HepG2 (cell line): ENCODE results near the gene PPP1CA. TPM values are rescaled to one million over a fixed set of nuclear protein-coding genes. Genes with fewer than 3 reads are reported as not detected.

Source experiments
- ATAC-seq: fragments of 200-7000 bp; cut with Tn5 transposase; 3 replicates; pipeline ENCODE4 v1.9.1; 2020; ENCODE audit warnings: mild to moderate bottlenecking, moderate library complexity
- BruUV-seq: library from RNA; stranded (reverse); fragments of 400-500 nt; replicated peaks from 2 replicates; lab custom pipeline; 2021; lab: Mats Ljungman, UMichigan
- CTCF ChIA-PET: fragments of 300-600 bp; formaldehyde crosslinking; extraction: SDS; loops from one replicate; lab custom pipeline; 2021; ENCODE audit warnings: low total read pairs, inconsistent platforms, low intra/inter-chr PET ratio; lab: Yijun Ruan, JAX
- POLR2A ChIA-PET: fragments of 350-600 bp; sonication (Branson Sonifier 250); formaldehyde crosslinking; loops from one replicate; lab custom pipeline; 2020; ENCODE audit warnings: antibody characterized with exemption, inconsistent platforms; lab: Yijun Ruan, JAX
- DNase-seq: peaks from one replicate; pipeline ENCODE4 v3.0.0-alpha.2; 2015; ENCODE audit warnings: low spot score
- FAIRE-seq: peaks from 3 replicates; lab custom pipeline; 2011; peaks lifted over from hg19 to GRCh38; lab: Jason Lieb, UNC
- H2AFZ ChIP-seq: one replicate; pipeline ENCODE4 v1.6.1; 2011; ENCODE audit warnings: low read length, inconsistent platforms
- H3K27ac ChIP-seq: fragments of 300-600 bp; 3 replicates; pipeline ENCODE4 v1.8.0; 2011; ENCODE audit warnings: mixed run types, mild to moderate bottlenecking, mixed read lengths, low read length, inconsistent platforms; ENCODE audit not compliant: insufficient read depth; ENCODE audit errors: extremely low read length
- H3K27me3 ChIP-seq, 2 experiments: fragments of 200-600 bp in 1 of 2; 2 replicates in 1 of 2; 3 replicates in 1 of 2; pipeline versions ENCODE4 v1.6.0 to v1.8.0; 2011; ENCODE audit warnings: low read length in 2 of 2, mild to moderate bottlenecking in 2 of 2, moderate library complexity in 2 of 2, inconsistent platforms in 1 of 2; ENCODE audit not compliant: insufficient read depth in 2 of 2, control insufficient read depth in 1 of 2
- H3K36me3 ChIP-seq, 2 experiments: fragments of 200-600 bp in 1 of 2; replicated peaks in 1 of 2; 2 replicates in 1 of 2; 3 replicates in 1 of 2; pipeline versions ENCODE4 v1.5.1 to v1.8.0; 2011; ENCODE audit warnings: low read length in 2 of 2, inconsistent platforms in 1 of 2; ENCODE audit not compliant: insufficient read depth in 2 of 2, control insufficient read depth in 1 of 2
- H3K4me1 ChIP-seq: 2 replicates; pipeline ENCODE4 v1.5.1; 2012; ENCODE audit warnings: low read length, inconsistent platforms; ENCODE audit not compliant: insufficient read depth
- H3K4me2 ChIP-seq: 2 replicates; pipeline ENCODE4 v1.6.0; 2011; ENCODE audit warnings: low read depth, low read length, inconsistent platforms
- H3K4me3 ChIP-seq, 3 experiments: fragments of 200-600 bp in 1 of 3; sonication (generic), shearing (Covaris generic) in 1 of 3; replicated peaks in 1 of 3; 2 replicates each; pipeline ENCODE4 v1.5.1; 2011 to 2016; ENCODE audit warnings: low read length in 3 of 3, inconsistent platforms in 2 of 3, low read depth in 2 of 3, mild to moderate bottlenecking in 2 of 3, control low read depth in 1 of 3, mixed read lengths in 1 of 3; ENCODE audit not compliant: insufficient read depth in 1 of 3
- H3K79me2 ChIP-seq: one replicate; pipeline ENCODE4 v1.6.1; 2011; ENCODE audit warnings: low read length, inconsistent platforms; ENCODE audit not compliant: insufficient read depth
- H3K9ac ChIP-seq: 2 replicates; pipeline ENCODE4 v1.6.0; 2011; ENCODE audit warnings: mild to moderate bottlenecking, low read depth, low read length, inconsistent platforms; ENCODE audit not compliant: insufficient read depth
- H3K9me3 ChIP-seq: 2 replicates; pipeline ENCODE4 v1.5.1; 2012; ENCODE audit warnings: mild to moderate bottlenecking, low read length
- H4K20me1 ChIP-seq: 2 replicates; pipeline ENCODE4 v1.6.0; 2011; ENCODE audit warnings: inconsistent platforms, mild to moderate bottlenecking, low read length, moderate library complexity; ENCODE audit not compliant: insufficient read depth
- CENPT ChIP-seq: sonication (generic); formaldehyde crosslinking; IDR thresholded peaks from 2 replicates; pipeline ENCODE4 v1.8.0; 2022; ENCODE audit warnings: low read depth, mild to moderate bottlenecking, moderate library complexity, missing genetic modification reagents
- HMG20A ChIP-seq: IDR thresholded peaks from 2 replicates; pipeline ENCODE4 v1.6.1; 2016; ENCODE audit warnings: borderline replicate concordance
- HNRNPK ChIP-seq: fragments of 200-400 bp; formaldehyde crosslinking; IDR thresholded peaks from 2 replicates; pipeline ENCODE4 v1.6.1; 2018; ENCODE audit warnings: low read length, low read depth, moderate library complexity, mild to moderate bottlenecking; ENCODE audit not compliant: poor library complexity, severe bottlenecking
- IKZF4 ChIP-seq: sonication (generic); formaldehyde crosslinking; IDR thresholded peaks from 2 replicates; pipeline ENCODE4 v1.5.1; 2020; ENCODE audit warnings: borderline replicate concordance, mild to moderate bottlenecking, low read depth, missing genetic modification reagents; ENCODE audit errors: not compliant biosample characterization
- KLF11 ChIP-seq: IDR thresholded peaks from 2 replicates; pipeline ENCODE4 v1.6.1; 2016; ENCODE audit warnings: missing compliant biosample characterization
- PHF20 ChIP-seq: sonication (generic); formaldehyde crosslinking; IDR thresholded peaks from 2 replicates; pipeline ENCODE4 v1.5.0; 2020; ENCODE audit warnings: mild to moderate bottlenecking, missing genetic modification reagents
- POGZ ChIP-seq: sonication (generic); formaldehyde crosslinking; IDR thresholded peaks from 2 replicates; pipeline ENCODE4 v1.4.0; 2020; ENCODE audit warnings: mild to moderate bottlenecking, missing genetic modification reagents
- TSC22D2 ChIP-seq: sonication (generic); formaldehyde crosslinking; IDR thresholded peaks from 2 replicates; pipeline ENCODE4 v1.5.1; 2020; ENCODE audit warnings: missing genetic modification reagents, mild to moderate bottlenecking, borderline replicate concordance
- ZNF335 ChIP-seq: sonication (generic); formaldehyde crosslinking; IDR thresholded peaks from 2 replicates; pipeline ENCODE4 v1.4.0; 2020; ENCODE audit warnings: missing genetic modification reagents
- ZNF773 ChIP-seq: sonication (generic); formaldehyde crosslinking; IDR thresholded peaks from 2 replicates; pipeline ENCODE4 v1.4.0; 2020; ENCODE audit warnings: missing genetic modification reagents, borderline replicate concordance
- WGBS: methylation state at CpG from one replicate; pipeline ENCODE4 v1.1.6; 2017; ENCODE audit warnings: low lambda C conversion rate; 5-methylcytosine and 5-hydroxymethylcytosine counted together
- in situ Hi-C: cut with HindIII; loops from 2 replicates; pipeline ENCODE4 v1.10.0; 2017; ENCODE audit warnings: low pct_unique_long_range_greater_than_20kb; ENCODE audit not compliant: extremely low pct_ligation_motif_present
- intact Hi-C: fragments of 100-400 bp; cut with micrococcal nuclease; formaldehyde crosslinking; loops from one replicate; pipeline ENCODE4 v1.10.0; 2022; ENCODE audit not compliant: unreplicated experiment
- polyA plus RNA-seq, 8 experiments: library from polyadenylated mRNA; depleted of rRNA in 3 of 8; stranded (reverse) in 7 of 8; unstranded in 1 of 8; fragments of >200 nt; fragmentation: Illumina TruSeq in 4 of 8; extraction: Trizol in 4 of 8; gene quantifications; 2 replicates each; pipeline versions ENCODE4 v1.2.1 to v1.2.3, GENCODE V29; 2011 to 2016; ENCODE audit warnings: low read depth in 4 of 8, missing spikeins in 1 of 8, mixed read lengths in 1 of 8; ENCODE audit not compliant: insufficient read depth in 1 of 8
- total RNA-seq, 5 experiments: library from RNA; depleted of rRNA; stranded (reverse); fragments of >200 nt; fragmentation: Illumina TruSeq; extraction: Trizol; gene quantifications; 2 replicates each; pipeline ENCODE4 v1.2.3, GENCODE V29; 2016; ENCODE audit warnings: low read depth in 1 of 5
- TF ChIP-seq, protein P1 (sequence below): sonication (generic); formaldehyde crosslinking; IDR thresholded peaks from 2 replicates; pipeline ENCODE4 v1.4.0; 2020; ENCODE audit warnings: missing genetic modification reagents
- TF ChIP-seq, protein P2 (sequence below): sonication (generic); formaldehyde crosslinking; IDR thresholded peaks from 2 replicates; pipeline ENCODE4 v1.8.1; 2023; ENCODE audit warnings: mild to moderate bottlenecking, missing genetic modification reagents
- TF ChIP-seq, protein P3 (sequence below): IDR thresholded peaks from 2 replicates; pipeline ENCODE4 v1.6.1; 2016; ENCODE audit warnings: missing compliant biosample characterization, missing genetic modification reagents, borderline replicate concordance
- TF ChIP-seq, protein P4 (sequence below): sonication (generic); formaldehyde crosslinking; IDR thresholded peaks from 2 replicates; pipeline ENCODE4 v1.4.0; 2020; ENCODE audit warnings: missing genetic modification reagents, mild to moderate bottlenecking, borderline replicate concordance
- TF ChIP-seq, protein P5 (sequence below): sonication (generic); formaldehyde crosslinking; IDR thresholded peaks from 2 replicates; pipeline ENCODE4 v1.5.0; 2020; ENCODE audit warnings: mild to moderate bottlenecking, missing genetic modification reagents
- TF ChIP-seq, protein P6 (sequence below): sonication (generic); formaldehyde crosslinking; IDR thresholded peaks from 2 replicates; pipeline ENCODE4 v1.5.0; 2020; ENCODE audit warnings: missing genetic modification reagents

Gene PPP1CA
- total and polyA plus RNA-seq, 2 of the 13 experiments (the other 11 are each of a cell fraction or from before 2014, with no cell fraction given) = 149 to 170 TPM

DNA sequence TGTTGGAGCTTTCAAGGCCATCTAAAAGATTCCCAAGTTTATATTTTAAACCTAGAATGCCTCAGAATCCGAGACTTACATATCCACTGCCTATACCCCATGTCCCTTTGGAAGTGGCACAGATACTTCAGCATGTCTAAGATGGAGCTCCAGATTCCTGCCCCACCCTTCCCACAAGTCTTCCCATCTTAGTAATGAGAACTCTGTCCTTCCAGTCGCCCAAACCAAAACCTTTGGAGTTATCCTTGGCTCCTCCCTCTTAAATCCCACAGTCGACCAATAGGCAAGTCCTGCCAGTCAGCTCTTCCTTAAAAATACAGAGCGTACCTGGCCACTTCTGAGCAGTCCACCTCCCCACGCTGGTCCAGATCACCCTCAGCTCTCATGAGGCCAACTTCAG, 52.6 kb downstream of the PPP1CA start:
- Histone ChIP-seq H3K27ac (no peak overlapping the region), H3K79me2 (no peaks in the 10 kb centered on the region), H3K4me1 (peaks cover 27% of the 10 kb centered on the region), H3K36me3 (no peaks in the 10 kb centered on the region), H3K9me3 (no peaks in the 10 kb centered on the region), H3K4me2 (no peak overlapping the region), H3K9ac (no peak overlapping the region), H4K20me1 (no peaks in the 10 kb centered on the region), H3K27me3 (no peaks in the 10 kb centered on the region), H3K4me3 (no peak overlapping the region), H2AFZ (no peak overlapping the region)
- intact Hi-C loops (no loop called here), in situ Hi-C loops (no loop called here)
- DNase-seq = no peak
- FAIRE-seq = no peak
- no TSS peak for BruUV-seq
- ChIA-PET CTCF (no interaction called here), POLR2A (interaction anchor here (9.7 kb wide), 1 partner anchor 29 kb away, joined by 365 read pairs; the partner anchor contains the start of gene CLCF1)
- WGBS = 41% methylated on average over 5 of the region's 5 CpGs
- ATAC-seq = no peak
- TF ChIP-seq, protein P1, sequence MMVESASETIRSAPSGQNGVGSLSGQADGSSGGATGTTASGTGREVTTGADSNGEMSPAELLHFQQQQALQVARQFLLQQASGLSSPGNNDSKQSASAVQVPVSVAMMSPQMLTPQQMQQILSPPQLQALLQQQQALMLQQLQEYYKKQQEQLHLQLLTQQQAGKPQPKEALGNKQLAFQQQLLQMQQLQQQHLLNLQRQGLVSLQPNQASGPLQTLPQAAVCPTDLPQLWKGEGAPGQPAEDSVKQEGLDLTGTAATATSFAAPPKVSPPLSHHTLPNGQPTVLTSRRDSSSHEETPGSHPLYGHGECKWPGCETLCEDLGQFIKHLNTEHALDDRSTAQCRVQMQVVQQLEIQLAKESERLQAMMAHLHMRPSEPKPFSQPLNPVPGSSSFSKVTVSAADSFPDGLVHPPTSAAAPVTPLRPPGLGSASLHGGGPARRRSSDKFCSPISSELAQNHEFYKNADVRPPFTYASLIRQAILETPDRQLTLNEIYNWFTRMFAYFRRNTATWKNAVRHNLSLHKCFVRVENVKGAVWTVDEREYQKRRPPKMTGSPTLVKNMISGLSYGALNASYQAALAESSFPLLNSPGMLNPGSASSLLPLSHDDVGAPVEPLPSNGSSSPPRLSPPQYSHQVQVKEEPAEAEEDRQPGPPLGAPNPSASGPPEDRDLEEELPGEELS (CRISPR knock-in tag) = no peak
- TF ChIP-seq CENPT (CRISPR knock-in tag) (no peak), IKZF4 (no peak), KLF11 (no peak), TSC22D2 (CRISPR knock-in tag) (no peak), HMG20A (CRISPR knock-in tag) (no peak), HNRNPK (no peak), ZNF773 (CRISPR knock-in tag) (no peak), ZNF335 (CRISPR knock-in tag) (no peak), PHF20 (no peak), POGZ (CRISPR knock-in tag) (no peak)
- TF ChIP-seq, protein P2, sequence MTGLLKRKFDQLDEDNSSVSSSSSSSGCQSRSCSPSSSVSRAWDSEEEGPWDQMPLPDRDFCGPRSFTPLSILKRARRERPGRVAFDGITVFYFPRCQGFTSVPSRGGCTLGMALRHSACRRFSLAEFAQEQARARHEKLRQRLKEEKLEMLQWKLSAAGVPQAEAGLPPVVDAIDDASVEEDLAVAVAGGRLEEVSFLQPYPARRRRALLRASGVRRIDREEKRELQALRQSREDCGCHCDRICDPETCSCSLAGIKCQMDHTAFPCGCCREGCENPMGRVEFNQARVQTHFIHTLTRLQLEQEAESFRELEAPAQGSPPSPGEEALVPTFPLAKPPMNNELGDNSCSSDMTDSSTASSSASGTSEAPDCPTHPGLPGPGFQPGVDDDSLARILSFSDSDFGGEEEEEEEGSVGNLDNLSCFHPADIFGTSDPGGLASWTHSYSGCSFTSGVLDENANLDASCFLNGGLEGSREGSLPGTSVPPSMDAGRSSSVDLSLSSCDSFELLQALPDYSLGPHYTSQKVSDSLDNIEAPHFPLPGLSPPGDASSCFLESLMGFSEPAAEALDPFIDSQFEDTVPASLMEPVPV = no peak
- TF ChIP-seq, protein P3, sequence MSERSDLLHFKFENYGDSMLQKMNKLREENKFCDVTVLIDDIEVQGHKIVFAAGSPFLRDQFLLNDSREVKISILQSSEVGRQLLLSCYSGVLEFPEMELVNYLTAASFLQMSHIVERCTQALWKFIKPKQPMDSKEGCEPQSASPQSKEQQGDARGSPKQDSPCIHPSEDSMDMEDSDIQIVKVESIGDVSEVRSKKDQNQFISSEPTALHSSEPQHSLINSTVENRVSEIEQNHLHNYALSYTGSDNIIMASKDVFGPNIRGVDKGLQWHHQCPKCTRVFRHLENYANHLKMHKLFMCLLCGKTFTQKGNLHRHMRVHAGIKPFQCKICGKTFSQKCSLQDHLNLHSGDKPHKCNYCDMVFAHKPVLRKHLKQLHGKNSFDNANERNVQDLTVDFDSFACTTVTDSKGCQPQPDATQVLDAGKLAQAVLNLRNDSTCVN (CRISPR knock-in tag) = no peak
- TF ChIP-seq, protein P4, sequence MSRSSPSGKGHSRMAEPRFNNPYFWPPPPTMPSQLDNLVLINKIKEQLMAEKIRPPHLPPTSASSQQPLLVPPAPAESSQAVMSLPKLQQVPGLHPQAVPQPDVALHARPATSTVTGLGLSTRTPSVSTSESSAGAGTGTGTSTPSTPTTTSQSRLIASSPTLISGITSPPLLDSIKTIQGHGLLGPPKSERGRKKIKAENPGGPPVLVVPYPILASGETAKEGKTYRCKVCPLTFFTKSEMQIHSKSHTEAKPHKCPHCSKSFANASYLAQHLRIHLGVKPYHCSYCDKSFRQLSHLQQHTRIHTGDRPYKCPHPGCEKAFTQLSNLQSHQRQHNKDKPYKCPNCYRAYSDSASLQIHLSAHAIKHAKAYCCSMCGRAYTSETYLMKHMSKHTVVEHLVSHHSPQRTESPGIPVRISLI (CRISPR knock-in tag) = no peak
- TF ChIP-seq, protein P5, sequence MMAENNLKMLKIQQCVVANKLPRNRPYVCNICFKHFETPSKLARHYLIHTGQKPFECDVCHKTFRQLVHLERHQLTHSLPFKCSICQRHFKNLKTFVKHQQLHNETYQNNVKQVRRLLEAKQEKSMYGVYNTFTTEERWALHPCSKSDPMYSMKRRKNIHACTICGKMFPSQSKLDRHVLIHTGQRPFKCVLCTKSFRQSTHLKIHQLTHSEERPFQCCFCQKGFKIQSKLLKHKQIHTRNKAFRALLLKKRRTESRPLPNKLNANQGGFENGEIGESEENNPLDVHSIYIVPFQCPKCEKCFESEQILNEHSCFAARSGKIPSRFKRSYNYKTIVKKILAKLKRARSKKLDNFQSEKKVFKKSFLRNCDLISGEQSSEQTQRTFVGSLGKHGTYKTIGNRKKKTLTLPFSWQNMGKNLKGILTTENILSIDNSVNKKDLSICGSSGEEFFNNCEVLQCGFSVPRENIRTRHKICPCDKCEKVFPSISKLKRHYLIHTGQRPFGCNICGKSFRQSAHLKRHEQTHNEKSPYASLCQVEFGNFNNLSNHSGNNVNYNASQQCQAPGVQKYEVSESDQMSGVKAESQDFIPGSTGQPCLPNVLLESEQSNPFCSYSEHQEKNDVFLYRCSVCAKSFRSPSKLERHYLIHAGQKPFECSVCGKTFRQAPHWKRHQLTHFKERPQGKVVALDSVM (CRISPR knock-in tag) = no peak
- TF ChIP-seq, protein P6, sequence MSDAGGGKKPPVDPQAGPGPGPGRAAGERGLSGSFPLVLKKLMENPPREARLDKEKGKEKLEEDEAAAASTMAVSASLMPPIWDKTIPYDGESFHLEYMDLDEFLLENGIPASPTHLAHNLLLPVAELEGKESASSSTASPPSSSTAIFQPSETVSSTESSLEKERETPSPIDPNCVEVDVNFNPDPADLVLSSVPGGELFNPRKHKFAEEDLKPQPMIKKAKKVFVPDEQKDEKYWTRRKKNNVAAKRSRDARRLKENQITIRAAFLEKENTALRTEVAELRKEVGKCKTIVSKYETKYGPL (CRISPR knock-in tag) = no peak
